Panc1 (cell line): ENCODE results near the gene BRF1. TPM values are rescaled to one million over a fixed set of nuclear protein-coding genes. Genes with fewer than 3 reads are reported as not detected.

Source experiments
- ATAC-seq: fragments of 200-7000 bp; cut with Tn5 transposase; 2 replicates; pipeline ENCODE4 v1.9.1; 2020; ENCODE audit warnings: mild to moderate bottlenecking, moderate library complexity
- BruUV-seq: library from RNA; stranded (reverse); fragments of 400-500 nt; replicated peaks from 2 replicates; lab custom pipeline; 2021; lab: Mats Ljungman, UMichigan
- CTCF ChIA-PET: fragments of 300-600 bp; sonication (Branson Sonifier 250); formaldehyde crosslinking; loops from one replicate; lab custom pipeline; 2022; ENCODE audit warnings: antibody characterized with exemption; lab: Charles Lee
- POLR2A ChIA-PET: fragments of 300-600 bp; sonication (Branson Sonifier 250); formaldehyde crosslinking; loops from one replicate; lab custom pipeline; 2022; ENCODE audit warnings: antibody characterized with exemption; lab: Charles Lee
- DNase-seq: peaks from one replicate; pipeline ENCODE4 v3.0.0-alpha.2; 2010; ENCODE audit warnings: low read depth, low spot score
- H3K27ac ChIP-seq: 2 replicates; pipeline ENCODE4 v1.5.1; 2011; ENCODE audit warnings: mild to moderate bottlenecking, low read length, inconsistent platforms
- H3K27me3 ChIP-seq: fragments of 200-500 bp; sonication (Bioruptor generic); 2 replicates; pipeline ENCODE4 v1.6.0; 2014; ENCODE audit warnings: low read length, inconsistent platforms; ENCODE audit not compliant: control insufficient read depth, insufficient read depth
- H3K36me3 ChIP-seq: fragments of 200-500 bp; sonication (Bioruptor generic); 2 replicates; pipeline ENCODE4 v1.5.1; 2014; ENCODE audit warnings: inconsistent platforms, mild to moderate bottlenecking, low read length, moderate library complexity; ENCODE audit not compliant: control insufficient read depth, insufficient read depth
- H3K4me1 ChIP-seq: 2 replicates; pipeline ENCODE4 v1.5.1; 2011; ENCODE audit warnings: inconsistent platforms, mild to moderate bottlenecking, low read length, moderate library complexity; ENCODE audit not compliant: control insufficient read depth, insufficient read depth
- H3K4me3 ChIP-seq, 2 experiments: 2 replicates each; pipeline ENCODE4 v1.5.1; 2011 to 2012; ENCODE audit warnings: low read depth in 2 of 2, low read length in 2 of 2, mild to moderate bottlenecking in 2 of 2, inconsistent platforms in 1 of 2, moderate library complexity in 1 of 2
- H3K9me3 ChIP-seq: fragments of 200-500 bp; sonication (Bioruptor generic); 2 replicates; pipeline ENCODE4 v1.5.1; 2014; ENCODE audit warnings: low read depth, mild to moderate bottlenecking, inconsistent platforms, low read length, moderate library complexity; ENCODE audit not compliant: control insufficient read depth, insufficient read depth
- POLR2AphosphoS5 ChIP-seq: IDR thresholded peaks from 2 replicates; pipeline ENCODE4 v1.6.1; 2012; ENCODE audit warnings: mild to moderate bottlenecking, low read depth, low read length, moderate library complexity
- SIN3A ChIP-seq: IDR thresholded peaks from 2 replicates; pipeline ENCODE4 v1.6.1; 2012; ENCODE audit warnings: low read depth, mild to moderate bottlenecking, low read length, moderate library complexity, borderline replicate concordance; ENCODE audit not compliant: insufficient read depth
- TCF7L2 ChIP-seq: IDR thresholded peaks from 2 replicates; pipeline ENCODE4 v1.6.1; 2011; ENCODE audit warnings: mild to moderate bottlenecking, low read depth, low read length, inconsistent platforms
- in situ Hi-C: cut with HindIII; loops from 2 replicates; pipeline ENCODE4 v1.10.0; 2016; ENCODE audit warnings: low sequenced_read_pairs, low pct_unique_long_range_greater_than_20kb
- intact Hi-C: fragments of 100-400 bp; cut with micrococcal nuclease; formaldehyde crosslinking; loops from one replicate; pipeline ENCODE4 v1.10.0; 2022; ENCODE audit not compliant: unreplicated experiment
- total RNA-seq: library from RNA; stranded (reverse); gene quantifications from one replicate; pipeline ENCODE4 v1.2.1, GENCODE V29; 2021; ENCODE audit not compliant: unreplicated experiment
- TF ChIP-seq, protein P1 (sequence below), 2 experiments: IDR thresholded peaks; 2 replicates each; pipeline ENCODE4 v1.6.1; 2011 to 2012; ENCODE audit warnings: low read depth in 2 of 2, control low read depth in 1 of 2, low read length in 1 of 2, mild to moderate bottlenecking in 1 of 2, moderate library complexity in 1 of 2; ENCODE audit not compliant: insufficient read depth in 1 of 2
- TF ChIP-seq, protein P2 (sequence below): fragments of 450-650 bp; IDR thresholded peaks from 2 replicates; pipeline ENCODE4 v1.5.1; 2017; ENCODE audit warnings: mild to moderate bottlenecking

BRF1 gene
- total RNA-seq, 1 experiment from 2014 or later: 25.0 TPM

DNA sequence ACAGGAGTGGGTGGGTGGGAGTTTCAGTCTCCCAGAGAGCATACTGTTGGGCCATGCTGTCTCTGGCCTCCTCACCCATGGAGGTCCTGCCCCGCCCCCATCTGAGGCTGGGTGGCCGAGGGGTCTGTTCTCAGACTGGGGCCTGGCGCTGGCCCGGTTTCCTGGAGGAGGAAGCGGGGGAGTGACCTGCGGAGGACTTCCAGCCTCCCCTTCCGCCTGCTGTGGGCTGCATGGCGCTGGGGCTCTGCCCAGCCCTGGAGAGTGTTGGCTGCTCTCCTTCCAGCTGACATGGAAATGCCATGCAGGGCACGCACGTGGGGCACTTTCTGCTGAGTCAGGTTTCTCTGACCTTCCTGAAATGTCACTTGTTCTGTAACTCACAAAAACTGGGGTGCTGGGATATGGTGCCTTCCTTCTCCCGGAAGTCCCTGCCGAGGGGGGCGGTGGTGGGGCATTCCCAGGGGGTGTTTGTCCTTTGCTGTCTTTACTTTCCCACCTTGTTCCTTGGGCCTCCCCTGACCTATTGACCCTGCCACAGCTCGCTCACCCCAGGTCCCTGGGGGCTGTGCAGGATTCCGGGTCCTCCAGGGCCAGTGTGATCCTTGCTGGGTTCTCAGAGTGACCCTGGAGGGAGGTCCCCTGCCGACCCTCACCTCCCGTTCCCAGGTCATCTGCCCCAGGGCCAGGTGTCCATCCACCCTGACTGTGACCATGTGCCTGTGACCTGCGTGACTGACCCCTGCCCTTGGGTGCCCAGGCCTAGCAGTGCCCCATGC, 37.4 kb upstream of the BRF1 start:
- ATAC-seq: no peak
- no peaks in the 10 kb centered on the region for H3K27me3 ChIP-seq
- TF ChIP-seq, protein P1, sequence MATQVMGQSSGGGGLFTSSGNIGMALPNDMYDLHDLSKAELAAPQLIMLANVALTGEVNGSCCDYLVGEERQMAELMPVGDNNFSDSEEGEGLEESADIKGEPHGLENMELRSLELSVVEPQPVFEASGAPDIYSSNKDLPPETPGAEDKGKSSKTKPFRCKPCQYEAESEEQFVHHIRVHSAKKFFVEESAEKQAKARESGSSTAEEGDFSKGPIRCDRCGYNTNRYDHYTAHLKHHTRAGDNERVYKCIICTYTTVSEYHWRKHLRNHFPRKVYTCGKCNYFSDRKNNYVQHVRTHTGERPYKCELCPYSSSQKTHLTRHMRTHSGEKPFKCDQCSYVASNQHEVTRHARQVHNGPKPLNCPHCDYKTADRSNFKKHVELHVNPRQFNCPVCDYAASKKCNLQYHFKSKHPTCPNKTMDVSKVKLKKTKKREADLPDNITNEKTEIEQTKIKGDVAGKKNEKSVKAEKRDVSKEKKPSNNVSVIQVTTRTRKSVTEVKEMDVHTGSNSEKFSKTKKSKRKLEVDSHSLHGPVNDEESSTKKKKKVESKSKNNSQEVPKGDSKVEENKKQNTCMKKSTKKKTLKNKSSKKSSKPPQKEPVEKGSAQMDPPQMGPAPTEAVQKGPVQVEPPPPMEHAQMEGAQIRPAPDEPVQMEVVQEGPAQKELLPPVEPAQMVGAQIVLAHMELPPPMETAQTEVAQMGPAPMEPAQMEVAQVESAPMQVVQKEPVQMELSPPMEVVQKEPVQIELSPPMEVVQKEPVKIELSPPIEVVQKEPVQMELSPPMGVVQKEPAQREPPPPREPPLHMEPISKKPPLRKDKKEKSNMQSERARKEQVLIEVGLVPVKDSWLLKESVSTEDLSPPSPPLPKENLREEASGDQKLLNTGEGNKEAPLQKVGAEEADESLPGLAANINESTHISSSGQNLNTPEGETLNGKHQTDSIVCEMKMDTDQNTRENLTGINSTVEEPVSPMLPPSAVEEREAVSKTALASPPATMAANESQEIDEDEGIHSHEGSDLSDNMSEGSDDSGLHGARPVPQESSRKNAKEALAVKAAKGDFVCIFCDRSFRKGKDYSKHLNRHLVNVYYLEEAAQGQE (IDR thresholded peaks at IDR 0.05; ENCODE audit: insufficient read depth in 1 of 2, low read depth in 2 of 2, low read length in 1 of 2): no peak
- TF ChIP-seq POLR2AphosphoS5 (no peak), TCF7L2 (no peak), SIN3A (no peak)
- TF ChIP-seq, protein P2, sequence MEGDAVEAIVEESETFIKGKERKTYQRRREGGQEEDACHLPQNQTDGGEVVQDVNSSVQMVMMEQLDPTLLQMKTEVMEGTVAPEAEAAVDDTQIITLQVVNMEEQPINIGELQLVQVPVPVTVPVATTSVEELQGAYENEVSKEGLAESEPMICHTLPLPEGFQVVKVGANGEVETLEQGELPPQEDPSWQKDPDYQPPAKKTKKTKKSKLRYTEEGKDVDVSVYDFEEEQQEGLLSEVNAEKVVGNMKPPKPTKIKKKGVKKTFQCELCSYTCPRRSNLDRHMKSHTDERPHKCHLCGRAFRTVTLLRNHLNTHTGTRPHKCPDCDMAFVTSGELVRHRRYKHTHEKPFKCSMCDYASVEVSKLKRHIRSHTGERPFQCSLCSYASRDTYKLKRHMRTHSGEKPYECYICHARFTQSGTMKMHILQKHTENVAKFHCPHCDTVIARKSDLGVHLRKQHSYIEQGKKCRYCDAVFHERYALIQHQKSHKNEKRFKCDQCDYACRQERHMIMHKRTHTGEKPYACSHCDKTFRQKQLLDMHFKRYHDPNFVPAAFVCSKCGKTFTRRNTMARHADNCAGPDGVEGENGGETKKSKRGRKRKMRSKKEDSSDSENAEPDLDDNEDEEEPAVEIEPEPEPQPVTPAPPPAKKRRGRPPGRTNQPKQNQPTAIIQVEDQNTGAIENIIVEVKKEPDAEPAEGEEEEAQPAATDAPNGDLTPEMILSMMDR: no peak
- in situ Hi-C loops (no loop called here), intact Hi-C loops (no loop called here)
- no peak for DNase-seq
- no peaks in the 10 kb centered on the region for H3K9me3 ChIP-seq
- H3K4me1 ChIP-seq: no peaks in the 10 kb centered on the region
- no peak overlapping the region for H3K27ac ChIP-seq
- H3K36me3 ChIP-seq: no peaks in the 10 kb centered on the region
- ChIA-PET POLR2A (no interaction called here), CTCF (no interaction called here)
- H3K4me3 ChIP-seq: no peak overlapping the region
- no TSS peak for BruUV-seq

DNA sequence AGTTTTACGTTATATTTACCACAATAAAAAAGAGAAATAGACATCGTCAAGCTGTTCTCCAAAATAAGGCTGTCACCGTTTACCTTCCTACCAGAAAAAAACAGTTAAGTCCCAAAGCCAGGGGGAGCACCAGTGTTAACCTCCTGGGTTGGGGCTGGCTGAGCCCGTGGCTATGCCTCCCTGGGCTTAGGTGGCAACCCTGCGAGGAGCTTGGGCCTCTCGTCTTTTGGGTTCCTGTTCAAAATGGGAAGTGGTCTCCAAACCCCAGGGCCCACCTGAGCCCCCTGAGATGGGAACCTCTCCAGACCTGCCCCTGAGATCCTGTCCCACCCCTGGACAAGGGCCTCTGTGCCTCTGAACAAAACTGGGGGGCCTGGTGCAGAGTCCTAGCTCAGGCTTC, 36.6 kb upstream of the BRF1 start:
- in situ Hi-C loops (no loop called here), intact Hi-C loops (no loop called here)
- TF ChIP-seq POLR2AphosphoS5: no peak
- TF ChIP-seq, protein P2: no peak
- no peak for TF ChIP-seq TCF7L2
- TF ChIP-seq, protein P1 (IDR thresholded peaks at IDR 0.05; ENCODE audit: insufficient read depth in 1 of 2, low read depth in 2 of 2, low read length in 1 of 2): no peak
- TF ChIP-seq SIN3A: no peak
- BruUV-seq: no TSS peak
- DNase-seq (no peak), ATAC-seq (no peak)
- Histone ChIP-seq H3K27ac (no peak overlapping the region), H3K27me3 (no peaks in the 10 kb centered on the region), H3K4me3 (no peak overlapping the region), H3K9me3 (no peaks in the 10 kb centered on the region), H3K36me3 (no peaks in the 10 kb centered on the region), H3K4me1 (no peaks in the 10 kb centered on the region)
- ChIA-PET CTCF (no interaction called here), POLR2A (no interaction called here)
